ENCODE results near the gene NCK2. TPM values are rescaled to one million over a fixed set of nuclear protein-coding genes. Genes with fewer than 3 reads are reported as not detected.

Gene NCK2
- total RNA-seq, 1 experiment from 2014 or later = 45.4 TPM

DNA sequence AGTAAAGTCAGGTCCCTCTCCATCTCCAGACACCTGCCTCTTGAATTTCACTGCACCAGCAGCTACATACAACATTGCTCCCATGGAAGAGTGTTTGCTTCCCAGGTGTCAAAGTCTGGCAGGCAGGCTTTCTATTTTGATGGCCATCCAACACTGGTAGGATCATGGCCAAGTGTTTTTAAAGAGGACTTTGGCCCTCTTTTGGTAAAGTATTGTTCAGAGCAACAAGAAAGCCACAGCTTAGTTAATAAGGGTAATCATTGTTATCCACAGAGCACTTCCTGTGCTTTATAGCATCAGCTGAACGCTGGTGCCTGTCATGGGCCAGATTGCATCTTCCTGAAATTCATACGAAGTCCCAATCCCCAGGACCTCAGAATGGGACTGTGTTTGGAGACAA is 133.2 kb downstream of the NCK2 start:
- no peak overlapping the region for H3K27ac ChIP-seq (ENCODE audit: low read length)
- TF ChIP-seq EZH2 (IDR thresholded peaks at IDR 0.05; ENCODE audit: low read length, unreplicated experiment) (no peak), EZH2phosphoT487 (IDR thresholded peaks at IDR 0.05; ENCODE audit: borderline replicate concordance, low read length) (no peak)
- TF ChIP-seq, protein P1, sequence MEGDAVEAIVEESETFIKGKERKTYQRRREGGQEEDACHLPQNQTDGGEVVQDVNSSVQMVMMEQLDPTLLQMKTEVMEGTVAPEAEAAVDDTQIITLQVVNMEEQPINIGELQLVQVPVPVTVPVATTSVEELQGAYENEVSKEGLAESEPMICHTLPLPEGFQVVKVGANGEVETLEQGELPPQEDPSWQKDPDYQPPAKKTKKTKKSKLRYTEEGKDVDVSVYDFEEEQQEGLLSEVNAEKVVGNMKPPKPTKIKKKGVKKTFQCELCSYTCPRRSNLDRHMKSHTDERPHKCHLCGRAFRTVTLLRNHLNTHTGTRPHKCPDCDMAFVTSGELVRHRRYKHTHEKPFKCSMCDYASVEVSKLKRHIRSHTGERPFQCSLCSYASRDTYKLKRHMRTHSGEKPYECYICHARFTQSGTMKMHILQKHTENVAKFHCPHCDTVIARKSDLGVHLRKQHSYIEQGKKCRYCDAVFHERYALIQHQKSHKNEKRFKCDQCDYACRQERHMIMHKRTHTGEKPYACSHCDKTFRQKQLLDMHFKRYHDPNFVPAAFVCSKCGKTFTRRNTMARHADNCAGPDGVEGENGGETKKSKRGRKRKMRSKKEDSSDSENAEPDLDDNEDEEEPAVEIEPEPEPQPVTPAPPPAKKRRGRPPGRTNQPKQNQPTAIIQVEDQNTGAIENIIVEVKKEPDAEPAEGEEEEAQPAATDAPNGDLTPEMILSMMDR (conservative IDR thresholded peaks at IDR 0.05; ENCODE audit: low read depth, low read length) = no peak
- no peak overlapping the region for H3K4me2 ChIP-seq (ENCODE audit: low read length)
- no peaks in the 10 kb centered on the region for H3K9me3 ChIP-seq (ENCODE audit: low read length)
- H2AFZ ChIP-seq (ENCODE audit: low read length) = no peak overlapping the region
- no peaks in the 10 kb centered on the region for H3K9me2 ChIP-seq (replicated peaks; ENCODE audit: low read length)
- H3K4me1 ChIP-seq (ENCODE audit: insufficient read depth, low read length) = peaks cover 13% of the 10 kb centered on the region; the same call in 1 of the 2 replicates
- no peaks in the 10 kb centered on the region for H3K79me2 ChIP-seq (ENCODE audit: low read length)
- no peak for DNase-seq
- intact Hi-C loops (cut with micrococcal nuclease) = no loop called here
- no TSS peak for BruUV-seq (replicated peaks)
- ChIA-PET CTCF (no interaction called here), POLR2A (ENCODE audit: unreplicated experiment) (no interaction called here)
- H3K4me3 ChIP-seq (ENCODE audit: low read length) = no peak overlapping the region
- H3K9ac ChIP-seq (ENCODE audit: low read length) = no peak overlapping the region
- no peaks in the 10 kb centered on the region for H3K36me3 ChIP-seq (ENCODE audit: low read depth, low read length)
- no peaks in the 10 kb centered on the region for H3K27me3 ChIP-seq (ENCODE audit: low read length)
- H3F3A ChIP-seq (ENCODE audit: low read length, unreplicated experiment) = no peaks in the 10 kb centered on the region
- no peaks in the 10 kb centered on the region for H4K20me1 ChIP-seq (ENCODE audit: low read length)
- ATAC-seq = no peak

GRCh38 chr2:105879106-105879802 is 134.5 kb downstream of the NCK2 start:
- no peak overlapping the region for H3K9ac ChIP-seq (ENCODE audit: low read length)
- no TSS peak for BruUV-seq (replicated peaks)
- no peaks in the 10 kb centered on the region for H3K79me2 ChIP-seq (ENCODE audit: low read length)

More at GRCh38 chr2:105879106-105879802, 134.5 kb downstream of the NCK2 start:
- no peaks in the 10 kb centered on the region for H3K36me3 ChIP-seq (ENCODE audit: low read depth, low read length)
- no peak for ATAC-seq
- 0 out of 2 replicates have a peak, but pooled peaks cover 1% of the 10 kb centered on the region for H3K4me1 ChIP-seq (ENCODE audit: insufficient read depth, low read length)
- TF ChIP-seq, protein P1 (conservative IDR thresholded peaks at IDR 0.05; ENCODE audit: low read depth, low read length) = no peak
- TF ChIP-seq EZH2 (IDR thresholded peaks at IDR 0.05; ENCODE audit: low read length, unreplicated experiment) (no peak), EZH2phosphoT487 (IDR thresholded peaks at IDR 0.05; ENCODE audit: borderline replicate concordance, low read length) (no peak)
- POLR2A ChIA-PET (ENCODE audit: unreplicated experiment) = no interaction called here
- DNase-seq = no peak
- no peak overlapping the region for H3K27ac ChIP-seq (ENCODE audit: low read length)
- no peaks in the 10 kb centered on the region for H3K9me3 ChIP-seq (ENCODE audit: low read length)
- intact Hi-C loops (cut with micrococcal nuclease) = no loop called here
- H2AFZ ChIP-seq (ENCODE audit: low read length) = no peak overlapping the region
- H3K9me2 ChIP-seq (replicated peaks; ENCODE audit: low read length) = no peaks in the 10 kb centered on the region
- H3K4me2 ChIP-seq (ENCODE audit: low read length) = no peak overlapping the region
- H3K4me3 ChIP-seq (ENCODE audit: low read length) = no peak overlapping the region
- no peaks in the 10 kb centered on the region for H3F3A ChIP-seq (ENCODE audit: low read length, unreplicated experiment)
- H3K27me3 ChIP-seq (ENCODE audit: low read length) = no peaks in the 10 kb centered on the region
- CTCF ChIA-PET = interaction anchor here (0.6 kb wide), 1 partner anchor 303 kb away, joined by 4 read pairs; no protein-coding TSS in a partner anchor
- H4K20me1 ChIP-seq (ENCODE audit: low read length) = no peaks in the 10 kb centered on the region
